OCI-LY7 (cell line): ENCODE results near the gene NAALADL2.

Source experiments
- EZH2phosphoT487 ChIP-seq: fragments of 200-600 bp; sonication (generic); IDR thresholded peaks from 2 replicates; pipeline ENCODE4 v1.6.1; 2018; ENCODE audit warnings: low read depth, borderline replicate concordance, mild to moderate bottlenecking, mixed run types, antibody characterized with exemption, low read length, moderate library complexity, mixed read lengths
- TF ChIP-seq, protein P1 (sequence below): fragments of 200-600 bp; sonication (generic); conservative IDR thresholded peaks from 2 replicates; pipeline ENCODE4 v1.5.1; 2014; ENCODE audit warnings: mild to moderate bottlenecking, antibody characterized with exemption, low read length, moderate library complexity, mixed read lengths

DNA sequence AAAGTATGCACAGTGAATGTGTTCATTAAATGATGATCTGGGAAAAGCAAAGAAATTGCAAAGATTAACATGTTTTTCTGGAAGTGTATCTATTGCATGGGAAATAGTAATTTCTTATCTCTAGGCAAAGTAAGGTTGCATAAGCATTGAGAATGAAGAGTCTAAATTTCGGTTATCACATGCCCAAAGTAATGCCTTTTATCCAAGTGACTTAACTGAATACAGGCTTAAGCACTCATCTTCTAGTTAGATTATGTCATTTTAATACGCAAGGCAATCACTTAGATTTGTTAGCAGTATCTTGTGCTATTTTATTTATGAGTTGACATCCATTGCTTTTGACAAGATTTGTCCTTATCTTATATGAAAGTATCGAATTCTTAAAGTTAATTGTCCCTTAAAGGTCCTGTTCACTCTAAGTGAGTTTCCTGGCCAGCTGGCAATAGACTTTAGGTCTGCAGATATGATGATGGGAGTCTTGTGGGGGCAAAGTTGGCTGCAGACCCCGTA lies 100.5 kb downstream of the NAALADL2 start:
- TF ChIP-seq, protein P1, sequence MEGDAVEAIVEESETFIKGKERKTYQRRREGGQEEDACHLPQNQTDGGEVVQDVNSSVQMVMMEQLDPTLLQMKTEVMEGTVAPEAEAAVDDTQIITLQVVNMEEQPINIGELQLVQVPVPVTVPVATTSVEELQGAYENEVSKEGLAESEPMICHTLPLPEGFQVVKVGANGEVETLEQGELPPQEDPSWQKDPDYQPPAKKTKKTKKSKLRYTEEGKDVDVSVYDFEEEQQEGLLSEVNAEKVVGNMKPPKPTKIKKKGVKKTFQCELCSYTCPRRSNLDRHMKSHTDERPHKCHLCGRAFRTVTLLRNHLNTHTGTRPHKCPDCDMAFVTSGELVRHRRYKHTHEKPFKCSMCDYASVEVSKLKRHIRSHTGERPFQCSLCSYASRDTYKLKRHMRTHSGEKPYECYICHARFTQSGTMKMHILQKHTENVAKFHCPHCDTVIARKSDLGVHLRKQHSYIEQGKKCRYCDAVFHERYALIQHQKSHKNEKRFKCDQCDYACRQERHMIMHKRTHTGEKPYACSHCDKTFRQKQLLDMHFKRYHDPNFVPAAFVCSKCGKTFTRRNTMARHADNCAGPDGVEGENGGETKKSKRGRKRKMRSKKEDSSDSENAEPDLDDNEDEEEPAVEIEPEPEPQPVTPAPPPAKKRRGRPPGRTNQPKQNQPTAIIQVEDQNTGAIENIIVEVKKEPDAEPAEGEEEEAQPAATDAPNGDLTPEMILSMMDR, result no peak
- TF ChIP-seq EZH2phosphoT487, result no peak
